Bone marrow (tissue), 2 donors: ENCODE data around the gene SP110.

Experiments
- DNase-seq, 2 donors: peaks; one replicate each; lab custom pipeline; 2025; lab: John Stamatoyannopoulos, UW

Gene SP110

GRCh38 chr2:230170532-230170931, 49.3 kb downstream of the SP110 start:
- DNase-seq: no peak

GRCh38 chr2:230166557-230167170, 53.1 kb downstream of the SP110 start:
- no peak for DNase-seq

DNA sequence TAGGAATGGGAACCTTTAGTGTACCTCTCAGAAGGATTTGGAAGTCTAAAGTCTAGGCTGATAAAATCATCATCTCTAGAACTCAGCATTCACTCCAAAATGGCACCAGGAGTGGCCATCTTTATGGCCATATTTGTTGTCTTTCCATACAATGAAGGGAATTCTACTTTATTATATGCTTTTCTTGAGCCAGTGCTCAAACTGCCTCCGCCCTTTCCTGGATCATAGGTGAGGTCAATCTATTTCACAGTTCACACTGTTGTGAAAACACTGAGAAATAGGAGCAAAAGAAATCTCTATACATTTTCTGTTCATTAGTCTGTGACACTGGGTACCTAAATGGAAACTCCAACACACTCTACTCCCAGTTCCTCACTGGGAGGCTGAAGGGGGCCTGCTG, 55.6 kb downstream of the SP110 start:
- DNase-seq: no peak

GRCh38 chr2:230162981-230163380, 56.8 kb downstream of the SP110 start:
- DNase-seq: no peak

- no peak for DNase-seq
Measured at GRCh38 chr2:230161184-230161583, 58.6 kb downstream of the SP110 start.

DNA sequence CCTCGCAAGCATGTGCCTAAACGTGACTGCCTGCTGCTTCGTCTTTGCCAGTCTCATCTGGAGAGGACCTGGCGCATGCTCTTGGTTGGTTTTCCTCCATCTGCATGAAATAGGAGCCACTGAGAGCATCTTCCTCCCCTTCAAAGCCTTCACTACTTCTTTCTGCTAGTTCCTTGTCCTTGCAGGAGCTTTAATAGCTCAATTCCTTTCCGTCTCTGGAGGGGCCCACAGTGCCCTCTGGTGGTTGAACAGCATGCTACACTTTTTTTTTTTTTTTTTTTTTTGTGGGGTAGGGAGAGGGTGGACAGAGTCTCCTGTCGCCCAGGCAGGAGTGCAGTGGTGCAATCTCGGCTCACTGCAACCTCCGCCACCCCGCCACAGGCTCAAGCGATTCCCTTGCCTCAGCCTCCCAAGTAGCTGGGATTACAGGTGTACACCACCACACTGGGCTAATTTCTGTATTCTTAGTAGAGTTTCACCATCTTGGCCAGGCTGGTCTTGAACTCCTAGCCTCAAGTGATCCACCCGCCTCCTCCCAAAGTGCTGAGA, 59.6 kb downstream of the SP110 start:
- DNase-seq: peak; percentile 13 to 45

- DNase-seq: no peak
Measured at GRCh38 chr2:230158468-230158867, 61.3 kb downstream of the SP110 start.

DNA sequence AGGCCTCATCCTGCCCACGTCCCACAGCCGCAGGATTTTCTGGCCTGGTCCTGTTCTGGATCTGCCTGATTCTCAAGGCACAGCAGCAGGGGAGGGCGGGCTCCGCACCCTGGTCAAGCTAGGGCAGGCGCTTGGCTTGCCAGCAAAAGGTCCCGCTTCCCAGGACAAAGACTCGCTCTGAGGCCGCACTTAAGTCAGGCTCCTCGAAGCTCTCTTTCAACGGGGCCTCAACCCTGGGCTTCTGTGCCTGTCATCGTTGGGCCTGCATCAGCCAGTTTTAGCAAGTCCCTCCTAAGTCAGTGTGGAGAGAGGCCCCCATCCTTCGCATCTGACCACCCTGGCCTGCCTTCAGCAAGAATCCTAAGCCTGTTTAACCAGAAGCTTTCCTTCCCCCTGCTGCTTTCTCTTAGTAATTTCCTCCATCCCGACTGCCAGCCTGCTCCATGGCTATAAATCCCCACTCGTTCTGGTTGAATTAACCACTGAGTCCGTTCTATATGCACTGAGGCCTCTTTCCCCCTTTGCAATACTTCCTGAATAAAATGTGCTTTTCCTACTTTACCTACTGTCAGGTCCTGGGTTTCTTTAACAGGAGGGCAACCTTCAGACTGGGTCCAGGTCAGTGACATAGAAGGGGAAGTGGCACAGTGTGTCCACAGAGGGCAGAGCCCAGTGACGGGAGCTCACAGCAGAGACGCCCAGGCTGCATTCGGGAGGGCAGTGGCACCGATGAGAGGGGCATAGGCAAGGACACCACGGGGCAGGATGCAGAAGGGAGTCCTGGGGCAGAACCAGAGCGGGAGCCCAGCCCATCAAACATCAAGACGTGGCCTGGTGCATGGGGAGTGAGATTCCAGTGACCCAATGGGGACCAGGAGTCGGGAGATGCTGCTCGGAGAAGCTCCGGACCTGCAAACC, 62.7 kb downstream of the SP110 start:
- no peak for DNase-seq

GRCh38 chr2:230155359-230155758, 64.4 kb downstream of the SP110 start:
- DNase-seq: peak in 1 of 2 donors; percentile 29

- DNase-seq: no peak
Measured at GRCh38 chr2:230153390-230153976, 66.3 kb downstream of the SP110 start.

DNA sequence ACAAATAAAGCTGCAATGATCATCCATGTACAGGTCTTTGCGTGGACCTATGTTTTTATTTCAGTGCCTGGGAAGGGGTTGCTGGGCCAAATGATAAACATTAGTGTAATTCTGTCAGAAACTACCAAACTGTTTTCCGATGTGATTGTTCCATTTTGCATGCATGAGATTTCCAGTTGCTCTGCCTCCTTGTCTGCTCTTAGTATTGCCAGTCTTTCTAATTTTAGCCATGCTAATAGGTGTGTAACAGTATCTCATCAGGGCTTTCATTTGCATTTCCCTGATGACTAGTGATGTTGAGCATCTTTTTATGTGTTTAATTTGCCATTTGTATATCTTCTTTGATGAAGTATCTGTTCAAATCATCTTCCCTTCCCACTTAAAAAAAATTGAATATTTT, 67.5 kb downstream of the SP110 start:
- no peak for DNase-seq

DNA sequence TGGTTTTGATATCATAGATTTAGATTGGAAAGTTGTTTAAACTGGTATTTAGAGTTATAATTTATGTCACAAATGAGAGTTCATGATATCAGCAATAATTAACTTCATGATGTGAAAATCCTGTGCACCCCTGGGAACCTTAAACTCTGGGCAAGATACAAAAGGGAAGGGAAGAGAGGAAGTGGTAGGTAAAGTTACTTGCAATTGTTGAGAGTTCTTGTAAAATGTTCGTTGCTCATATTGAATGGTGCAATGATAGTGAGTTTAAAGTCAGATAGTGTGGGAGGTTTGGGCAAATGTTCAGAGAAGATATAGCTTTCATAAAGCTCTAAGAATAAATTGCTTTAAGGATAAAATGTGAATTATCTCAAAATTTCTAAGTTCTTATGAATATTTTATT, 75.4 kb downstream of the SP110 start:
- no peak for DNase-seq

DNA sequence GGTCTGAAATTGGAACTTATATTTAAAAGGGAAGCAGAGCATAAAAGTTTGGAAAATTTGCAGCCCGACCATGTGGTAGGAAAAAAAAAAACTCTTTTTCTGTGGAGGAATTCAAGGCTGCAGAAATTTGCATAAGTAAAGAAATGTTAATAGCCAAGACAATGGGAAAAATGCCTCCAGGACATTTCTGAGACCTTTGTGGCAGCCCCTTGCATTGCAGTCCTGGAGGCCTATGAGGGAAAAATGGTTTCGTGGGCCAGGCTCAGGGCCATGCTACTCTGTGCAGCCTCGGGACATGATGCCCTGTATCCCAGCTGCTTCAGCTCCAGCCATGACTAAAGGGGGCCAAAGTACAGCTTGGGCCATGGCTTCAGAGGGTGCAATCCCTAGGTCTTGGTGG, 79.1 kb downstream of the SP110 start:
- DNase-seq: no peak

DNA sequence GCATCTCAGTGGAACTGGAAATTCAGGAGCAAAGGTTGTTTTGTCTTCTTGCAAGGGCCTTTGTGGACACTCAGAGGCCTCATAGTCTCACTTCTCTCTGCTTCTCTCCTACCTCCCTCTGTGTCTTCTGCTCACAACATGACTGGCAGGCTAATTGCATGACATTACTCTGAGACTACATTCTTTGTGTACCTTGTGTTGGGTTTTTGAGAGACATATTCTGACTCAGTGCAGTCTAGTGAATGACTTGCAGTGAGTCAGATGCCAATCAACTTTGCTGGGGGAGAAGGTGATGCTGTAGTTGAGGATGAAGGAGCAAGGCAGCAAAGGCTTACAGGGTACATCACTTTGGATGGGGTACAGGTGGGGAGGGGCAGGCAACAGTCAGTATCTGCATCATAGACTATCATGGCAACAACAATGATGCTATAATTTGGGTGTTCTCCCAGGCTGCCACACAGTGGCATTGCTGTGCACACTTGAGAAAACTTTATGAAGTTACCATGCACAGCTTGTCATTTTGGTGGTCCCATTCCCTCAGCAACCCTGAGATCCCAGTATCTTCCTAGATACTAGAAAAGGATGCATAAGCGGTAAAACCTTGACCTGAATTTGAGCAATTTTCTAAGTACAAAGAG, 81.8 kb downstream of the SP110 start:
- no peak for DNase-seq

DNA sequence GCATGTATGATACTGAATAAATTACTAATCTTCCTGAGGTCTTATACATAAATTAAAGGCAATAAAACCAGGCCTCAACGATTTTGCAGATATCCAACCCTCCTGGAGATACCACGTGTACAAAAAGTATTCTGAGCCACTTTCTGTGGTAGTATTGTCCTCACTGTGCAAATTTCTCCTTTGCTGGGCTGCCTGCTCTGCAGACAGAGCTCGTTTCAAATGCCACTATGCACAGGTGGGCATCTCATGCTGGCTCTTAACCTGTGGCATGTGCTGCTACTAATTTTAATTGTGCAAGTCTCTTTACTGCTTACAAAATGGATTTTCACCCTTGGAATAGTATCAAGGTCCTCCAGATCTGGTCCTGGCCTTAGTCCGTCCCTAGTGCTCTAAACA, 84.7 kb downstream of the SP110 start:
- DNase-seq: no peak

DNA sequence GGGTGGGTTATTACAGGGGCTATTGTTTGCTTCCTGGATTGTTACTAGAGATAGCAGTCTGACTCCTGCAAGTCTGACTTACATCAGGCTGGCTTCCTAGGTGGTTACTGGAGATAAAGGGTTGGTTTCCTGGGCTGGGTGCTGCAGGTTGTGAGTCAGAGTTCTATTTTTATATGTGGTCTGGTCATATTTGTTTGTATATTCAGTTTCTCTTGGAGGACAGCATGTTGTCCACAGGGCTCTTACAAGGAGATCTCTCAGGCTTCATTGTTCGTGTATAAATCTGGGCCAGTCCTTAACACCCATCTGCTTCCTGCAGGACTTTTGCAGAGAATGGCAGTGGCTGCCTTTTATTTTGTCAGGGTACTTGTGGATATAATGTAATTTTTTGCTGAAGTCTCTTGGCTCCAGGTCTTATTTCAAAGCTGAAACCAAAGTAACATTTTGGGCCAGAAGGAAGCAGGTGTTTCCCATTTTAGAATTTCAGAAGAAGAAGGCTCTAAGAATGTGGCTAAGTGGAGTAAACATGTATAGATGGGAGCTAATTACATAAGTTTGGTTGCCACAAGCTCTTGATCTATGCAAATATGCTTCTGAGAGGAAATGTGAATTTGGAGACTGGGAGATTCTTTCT, 85.2 kb downstream of the SP110 start:
- DNase-seq: peak in 1 of 2 donors; percentile 85

DNA sequence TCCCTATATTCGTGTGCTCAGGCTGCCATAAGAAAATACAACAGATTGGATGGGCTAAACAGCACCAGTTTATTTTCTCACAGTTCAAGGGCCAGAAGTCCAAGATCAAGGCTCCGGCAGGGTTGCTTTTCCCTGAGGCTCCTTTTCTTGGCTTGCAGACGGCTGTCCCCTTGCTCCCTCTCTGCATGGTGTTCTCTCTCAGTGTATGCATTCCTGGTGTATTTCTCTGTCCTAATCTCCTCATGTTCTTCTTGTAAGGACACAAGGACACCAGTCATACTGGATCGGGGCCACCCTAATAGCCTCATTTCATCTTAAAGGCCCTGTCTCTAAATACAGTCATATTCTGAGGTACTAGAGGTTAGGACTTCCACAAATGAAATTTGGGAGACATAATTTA, 88.4 kb downstream of the SP110 start:
- DNase-seq: no peak

DNA sequence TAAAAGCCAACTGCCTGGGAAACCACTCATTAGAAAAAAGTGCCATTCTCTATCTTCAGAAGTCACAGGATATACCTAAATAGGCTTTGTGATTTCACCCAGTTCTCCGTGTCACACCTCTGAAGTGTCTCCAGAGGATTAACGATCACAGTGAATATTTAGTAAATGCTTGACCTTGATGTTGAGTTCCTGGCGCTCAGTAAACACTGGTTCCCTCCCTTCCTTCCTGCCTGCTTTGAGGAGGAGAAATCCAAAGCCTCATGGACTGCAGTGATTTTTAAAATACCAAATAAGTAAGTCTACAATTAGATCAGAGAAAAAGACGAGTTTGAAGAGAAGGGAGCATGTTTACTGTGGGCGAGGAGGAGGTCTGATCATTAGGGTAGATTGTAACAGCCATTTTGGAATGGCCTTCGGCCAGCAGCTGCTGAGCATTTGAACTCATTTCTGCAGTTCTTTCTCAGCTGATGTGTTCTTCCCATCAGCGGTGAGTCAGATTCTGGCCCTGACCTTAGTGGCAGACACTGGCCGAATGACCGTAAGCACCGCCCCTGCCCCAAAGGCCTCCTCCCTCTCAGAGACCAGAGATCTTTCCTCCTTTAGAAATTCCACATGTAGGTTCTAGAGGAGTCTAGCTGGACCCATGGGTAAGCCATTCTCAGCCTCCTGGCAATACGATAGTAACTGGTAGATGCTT, 89.0 kb downstream of the SP110 start:
- DNase-seq: no peak

DNA sequence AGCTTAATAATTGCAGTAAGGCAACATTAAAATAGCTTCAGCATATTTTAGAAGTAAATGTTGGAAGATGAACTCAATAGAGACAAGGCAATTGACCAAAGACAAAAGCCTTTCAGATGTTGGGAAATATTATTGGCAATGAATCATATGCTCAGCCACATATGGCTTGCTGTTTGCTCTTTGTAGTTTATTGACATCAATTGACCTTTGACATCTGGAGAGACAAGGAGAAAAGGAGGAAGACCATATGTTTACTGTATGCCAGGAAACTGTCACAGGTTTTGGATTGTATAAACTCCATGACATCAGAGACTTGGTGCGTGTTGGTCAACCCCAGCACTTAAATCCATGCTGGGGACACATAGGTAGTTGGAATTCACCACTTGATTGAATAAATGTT, 90.4 kb downstream of the SP110 start:
- no peak for DNase-seq

DNA sequence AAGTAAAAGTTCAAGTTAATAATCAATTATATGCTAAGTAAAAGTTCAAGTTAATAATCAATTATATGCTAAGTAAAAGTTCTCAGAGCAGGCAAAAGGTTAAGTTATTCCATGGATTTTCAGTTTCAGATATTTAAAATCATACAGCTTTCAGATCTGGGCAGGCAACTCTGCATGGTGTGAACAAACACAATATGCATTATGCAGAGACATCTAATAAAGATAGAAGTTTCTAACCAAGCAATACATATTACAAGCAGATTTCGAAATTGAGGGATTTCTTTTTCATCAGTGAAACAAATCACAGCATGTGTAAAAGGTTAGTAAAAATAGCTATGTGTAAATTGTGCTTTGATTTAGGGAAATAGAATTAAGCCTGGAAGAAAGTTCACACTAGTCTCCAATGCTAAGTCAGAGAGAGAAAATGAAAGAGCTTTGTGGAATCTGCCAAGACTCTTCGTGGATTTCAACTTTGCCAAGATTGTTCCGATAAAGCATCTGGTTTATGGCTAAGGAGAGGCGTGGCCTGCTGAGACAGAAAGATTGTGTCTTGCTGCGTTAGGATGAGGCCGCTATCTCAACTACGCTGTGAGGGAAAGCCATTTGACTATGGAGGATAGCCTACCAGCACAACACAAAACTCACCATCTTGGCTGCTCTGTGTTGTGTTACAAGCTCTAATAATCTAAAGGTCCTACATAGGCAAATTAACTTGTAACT, 91.0 kb downstream of the SP110 start:
- DNase-seq: no peak

GRCh38 chr2:230127195-230127594, 92.6 kb downstream of the SP110 start:
- DNase-seq: no peak
